Measurements from ENCODE around the gene TRIP11. TPM values are rescaled to one million over a fixed set of nuclear protein-coding genes. Genes with fewer than 3 reads are reported as not detected.

TRIP11 gene
- 12.5 TPM for polyA plus RNA-seq (2013, experiment 1 of 2)
- polyA plus RNA-seq (2013, experiment 2 of 2), result 14.3 TPM

DNA sequence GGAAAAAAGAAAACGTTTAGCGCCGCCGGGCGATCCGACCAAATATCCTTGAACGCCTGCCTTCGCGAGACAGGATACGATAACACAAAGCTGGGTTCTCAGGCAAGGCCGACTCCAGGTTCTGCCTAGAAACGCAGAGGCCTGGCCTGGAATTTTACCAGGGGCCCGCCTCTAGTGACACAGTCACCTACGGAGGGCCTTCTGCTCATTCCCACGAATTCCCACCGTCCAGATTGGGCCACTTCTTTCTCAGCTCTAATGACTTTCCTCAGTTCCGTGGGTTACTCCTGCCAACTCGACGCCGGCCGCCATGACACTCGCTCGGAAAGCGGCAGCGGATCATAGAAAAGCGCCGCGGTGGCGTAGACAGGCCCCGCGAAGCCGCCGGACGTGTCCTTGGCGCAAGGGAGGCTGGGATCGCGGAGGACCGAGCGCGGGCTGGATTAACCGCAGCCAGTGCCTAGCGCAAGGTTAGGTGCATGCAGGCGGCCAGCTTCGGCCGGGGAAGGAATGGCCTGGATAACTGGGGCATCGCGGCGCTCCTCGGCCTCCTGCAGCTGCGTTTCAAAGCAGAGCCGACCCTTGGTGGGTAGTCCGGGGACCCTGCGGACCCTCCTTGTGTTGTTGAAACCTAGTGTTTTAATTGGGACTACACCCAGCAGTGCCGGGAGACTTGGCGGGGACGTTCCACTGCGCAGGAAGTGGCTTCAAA lies at the start of gene TRIP11:
TSS of gene TRIP11 (minus strand) at position 341 of the 712 bp plus-strand sequence. CDS start 374 bp downstream, outside the sequence.
- no peaks in the 10 kb centered on the region for H3K36me3 ChIP-seq (ENCODE audit: control insufficient read depth, insufficient read depth, low read length)
- H2AK5ac ChIP-seq (ENCODE audit: low read length), result peak within 1 kb of the TSS; percentile 73
- H3K79me2 ChIP-seq (ENCODE audit: control insufficient read depth, insufficient read depth, low read length), result peaks cover 31% of the 10 kb centered on the region
- H3K27me3 ChIP-seq (ENCODE audit: insufficient read depth, low read length, poor library complexity), result no peaks in the 10 kb centered on the region
- no peak within 1 kb of the TSS for H2BK120ac ChIP-seq (ENCODE audit: low read depth, low read length)
- peak within 1 kb of the TSS; percentile 94 for H3K9ac ChIP-seq (ENCODE audit: low read length)
- H4K5ac ChIP-seq (ENCODE audit: low read length), result no peak within 1 kb of the TSS
- peak within 1 kb of the TSS; percentile 83 for H3K4ac ChIP-seq (ENCODE audit: low read depth, low read length)
- H3K4me2 ChIP-seq (ENCODE audit: low read length), result peak within 1 kb of the TSS; percentile 94
- H2BK5ac ChIP-seq (ENCODE audit: low read length), result peak within 1 kb of the TSS; percentile 81
- H3K56ac ChIP-seq (ENCODE audit: low read length), result peak within 1 kb of the TSS; percentile 98
- H3K4me1 ChIP-seq (ENCODE audit: control insufficient read depth, low read depth, low read length), result peaks cover 7% of the 10 kb centered on the region
- peak within 1 kb of the TSS; percentile 91 for H3K18ac ChIP-seq (ENCODE audit: low read length)
- no CpG with 5 or more reads among the region's 57 CpGs for WGBS (ENCODE audit: extremely low coverage, insufficient coverage, low lambda C conversion rate)
- H3K23ac ChIP-seq (ENCODE audit: low read length), result peak within 1 kb of the TSS; percentile 68
- peaks cover 14% of the 10 kb centered on the region for H3K79me1 ChIP-seq (ENCODE audit: low read length)
- no peak within 1 kb of the TSS for H2BK15ac ChIP-seq (replicated peaks; ENCODE audit: low read depth)
- peak within 1 kb of the TSS; percentile 97 for H3K4me3 ChIP-seq (ENCODE audit: low read length)
- H4K8ac ChIP-seq (ENCODE audit: low read depth, low read length), result peak within 1 kb of the TSS; percentile 83
- peak; percentile 96 for DNase-seq
- H3K27ac ChIP-seq (ENCODE audit: low read depth, low read length), result peak within 1 kb of the TSS; percentile 97

DNA sequence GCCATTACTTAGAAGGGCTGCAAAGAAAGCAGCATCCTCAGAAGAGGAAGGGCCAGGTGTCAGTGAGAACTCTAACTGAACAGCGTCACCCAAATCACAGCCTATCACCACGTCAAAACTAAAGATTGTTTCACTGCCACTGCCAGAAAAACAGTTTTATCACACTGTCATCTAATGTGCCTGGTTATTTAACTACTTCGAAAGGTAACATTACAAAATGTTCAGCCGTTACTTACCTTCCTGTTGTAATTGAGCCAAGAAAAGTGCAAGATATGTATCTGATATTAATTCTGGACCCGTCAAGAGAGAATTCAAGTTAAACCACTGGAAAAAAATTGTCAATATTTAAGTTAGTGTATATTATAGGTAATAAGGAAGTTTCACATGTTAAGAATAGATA lies 48.6 kb upstream of the TRIP11 start:
- no peaks in the 10 kb centered on the region for H3K4me1 ChIP-seq (ENCODE audit: control insufficient read depth, low read depth, low read length)
- no peak overlapping the region for H3K23ac ChIP-seq (ENCODE audit: low read length)
- no peak overlapping the region for H3K4ac ChIP-seq (ENCODE audit: low read depth, low read length)
- H3K18ac ChIP-seq (ENCODE audit: low read length), result no peak overlapping the region
- no peaks in the 10 kb centered on the region for H3K27me3 ChIP-seq (ENCODE audit: insufficient read depth, low read length, poor library complexity)
- no peak overlapping the region for H3K27ac ChIP-seq (ENCODE audit: low read depth, low read length)
- no peak overlapping the region for H4K5ac ChIP-seq (ENCODE audit: low read length)
- H3K36me3 ChIP-seq (ENCODE audit: control insufficient read depth, insufficient read depth, low read length), result peaks cover 2% of the 10 kb centered on the region
- H3K79me2 ChIP-seq (ENCODE audit: control insufficient read depth, insufficient read depth, low read length), result no peaks in the 10 kb centered on the region
- H2BK5ac ChIP-seq (ENCODE audit: low read length), result no peak overlapping the region
- no peak for DNase-seq
- H3K9ac ChIP-seq (ENCODE audit: low read length), result no peak overlapping the region
- H2AK5ac ChIP-seq (ENCODE audit: low read length), result no peak overlapping the region
- H2BK120ac ChIP-seq (ENCODE audit: low read depth, low read length), result no peak overlapping the region
- WGBS (ENCODE audit: extremely low coverage, insufficient coverage, low lambda C conversion rate), result no CpG with 5 or more reads among the region's 5 CpGs
- H3K4me2 ChIP-seq (ENCODE audit: low read length), result no peak overlapping the region
- no peak overlapping the region for H3K4me3 ChIP-seq (ENCODE audit: low read length)
- H4K8ac ChIP-seq (ENCODE audit: low read depth, low read length), result no peak overlapping the region
- no peak overlapping the region for H2BK15ac ChIP-seq (replicated peaks; ENCODE audit: low read depth)
- no peak overlapping the region for H3K56ac ChIP-seq (ENCODE audit: low read length)
- H3K79me1 ChIP-seq (ENCODE audit: low read length), result no peaks in the 10 kb centered on the region

DNA sequence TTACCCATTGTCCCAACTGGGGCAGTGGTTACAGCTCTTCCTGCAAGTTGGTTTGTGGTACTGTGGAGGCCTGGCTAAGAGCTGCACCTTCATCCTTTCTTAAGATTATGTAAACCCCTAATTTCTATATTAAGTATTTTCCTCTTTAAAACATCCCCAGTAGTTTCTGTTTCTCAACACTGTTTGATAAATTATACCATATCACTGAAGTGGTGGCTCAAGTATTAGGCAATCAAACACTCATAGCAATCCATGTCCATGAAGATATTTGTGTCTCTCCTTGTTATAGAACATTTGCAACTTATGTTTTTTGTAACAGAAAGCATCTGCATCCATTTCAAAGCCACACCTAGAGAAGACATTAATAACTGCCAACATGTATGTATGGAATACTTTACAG lies 34.7 kb upstream of the TRIP11 start:
- Histone ChIP-seq H3K79me2 (ENCODE audit: control insufficient read depth, insufficient read depth, low read length) (no peaks in the 10 kb centered on the region), H3K36me3 (ENCODE audit: control insufficient read depth, insufficient read depth, low read length) (no peaks in the 10 kb centered on the region)
- DNase-seq, result no peak

DNA sequence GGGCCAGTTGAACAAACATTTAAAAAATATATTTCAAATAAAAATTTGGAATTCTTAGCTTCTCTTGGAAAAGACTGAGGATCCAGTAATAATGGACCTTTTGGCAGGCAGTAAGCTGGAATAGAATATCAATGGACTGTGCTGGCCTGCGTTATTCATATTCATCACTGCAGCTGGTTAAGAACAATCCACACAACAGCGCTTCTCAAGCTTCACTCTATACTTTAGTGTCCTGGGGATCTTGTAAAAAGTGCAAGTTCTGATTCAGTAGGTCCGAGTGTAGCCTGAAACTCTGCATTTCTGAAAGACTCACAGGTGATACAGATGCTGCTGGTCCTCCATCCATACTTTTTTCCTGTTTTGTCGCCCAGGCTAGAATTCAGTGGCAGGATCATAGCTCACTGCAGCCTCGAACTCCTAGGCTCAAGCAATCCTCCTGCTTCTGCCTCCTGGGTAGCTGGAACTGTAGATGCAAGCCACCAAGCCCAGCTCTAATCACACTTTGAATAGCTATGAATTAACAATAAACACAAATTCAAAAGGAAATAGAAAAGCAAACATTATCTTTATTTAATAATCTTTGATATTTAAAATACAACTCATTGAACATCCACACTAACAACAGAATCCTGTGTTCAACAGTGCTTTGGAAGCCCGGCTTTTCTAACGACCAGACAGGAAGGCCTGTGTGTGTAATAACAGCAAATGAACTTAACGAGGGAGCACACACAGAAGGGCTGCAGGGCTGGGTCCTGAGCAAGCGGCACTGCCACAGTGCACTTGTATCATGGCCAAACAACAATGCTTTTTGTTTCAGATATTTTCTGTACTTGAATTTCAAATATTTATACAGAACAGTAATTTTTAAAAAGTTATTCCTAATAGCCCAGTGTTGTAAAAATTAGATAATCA lies 18.4 kb upstream of the TRIP11 start:
- Histone ChIP-seq H3K79me1 (ENCODE audit: low read length) (no peaks in the 10 kb centered on the region), H3K4me3 (ENCODE audit: low read length) (no peak overlapping the region), H4K5ac (ENCODE audit: low read length) (no peak overlapping the region), H3K36me3 (ENCODE audit: control insufficient read depth, insufficient read depth, low read length) (no peaks in the 10 kb centered on the region), H3K4me2 (ENCODE audit: low read length) (no peak overlapping the region), H3K27me3 (ENCODE audit: insufficient read depth, low read length, poor library complexity) (no peaks in the 10 kb centered on the region), H3K79me2 (ENCODE audit: control insufficient read depth, insufficient read depth, low read length) (no peaks in the 10 kb centered on the region), H2BK120ac (ENCODE audit: low read depth, low read length) (no peak overlapping the region), H2BK5ac (ENCODE audit: low read length) (no peak overlapping the region), H3K56ac (ENCODE audit: low read length) (no peak overlapping the region), H3K4me1 (ENCODE audit: control insufficient read depth, low read depth, low read length) (no peaks in the 10 kb centered on the region), H3K27ac (ENCODE audit: low read depth, low read length) (no peak overlapping the region), H2BK15ac (replicated peaks; ENCODE audit: low read depth) (no peak overlapping the region), H4K8ac (ENCODE audit: low read depth, low read length) (no peak overlapping the region), H2AK5ac (ENCODE audit: low read length) (no peak overlapping the region), H3K18ac (ENCODE audit: low read length) (no peak overlapping the region), H3K23ac (ENCODE audit: low read length) (no peak overlapping the region), H3K4ac (ENCODE audit: low read depth, low read length) (no peak overlapping the region), H3K9ac (ENCODE audit: low read length) (no peak overlapping the region)
- DNase-seq, result no peak
- no CpG with 5 or more reads among the region's 9 CpGs for WGBS (ENCODE audit: extremely low coverage, insufficient coverage, low lambda C conversion rate)

More for the DNA sequence above, 34.7 kb upstream of the TRIP11 start:
- no peak overlapping the region for H3K4ac ChIP-seq (ENCODE audit: low read depth, low read length)
- no peaks in the 10 kb centered on the region for H3K79me1 ChIP-seq (ENCODE audit: low read length)
- no peak overlapping the region for H3K56ac ChIP-seq (ENCODE audit: low read length)
- H3K4me2 ChIP-seq (ENCODE audit: low read length), result no peak overlapping the region
- H4K5ac ChIP-seq (ENCODE audit: low read length), result no peak overlapping the region
- H3K4me1 ChIP-seq (ENCODE audit: control insufficient read depth, low read depth, low read length), result no peaks in the 10 kb centered on the region
- H3K9ac ChIP-seq (ENCODE audit: low read length), result no peak overlapping the region
- H3K23ac ChIP-seq (ENCODE audit: low read length), result no peak overlapping the region
- H3K27me3 ChIP-seq (ENCODE audit: insufficient read depth, low read length, poor library complexity), result no peaks in the 10 kb centered on the region
- H4K8ac ChIP-seq (ENCODE audit: low read depth, low read length), result no peak overlapping the region
- no peak overlapping the region for H2AK5ac ChIP-seq (ENCODE audit: low read length)
- no peak overlapping the region for H3K18ac ChIP-seq (ENCODE audit: low read length)
- no peak overlapping the region for H2BK15ac ChIP-seq (replicated peaks; ENCODE audit: low read depth)
- no peak overlapping the region for H3K27ac ChIP-seq (ENCODE audit: low read depth, low read length)
- no peak overlapping the region for H3K4me3 ChIP-seq (ENCODE audit: low read length)
- no peak overlapping the region for H2BK5ac ChIP-seq (ENCODE audit: low read length)
- H2BK120ac ChIP-seq (ENCODE audit: low read depth, low read length), result no peak overlapping the region

DNA sequence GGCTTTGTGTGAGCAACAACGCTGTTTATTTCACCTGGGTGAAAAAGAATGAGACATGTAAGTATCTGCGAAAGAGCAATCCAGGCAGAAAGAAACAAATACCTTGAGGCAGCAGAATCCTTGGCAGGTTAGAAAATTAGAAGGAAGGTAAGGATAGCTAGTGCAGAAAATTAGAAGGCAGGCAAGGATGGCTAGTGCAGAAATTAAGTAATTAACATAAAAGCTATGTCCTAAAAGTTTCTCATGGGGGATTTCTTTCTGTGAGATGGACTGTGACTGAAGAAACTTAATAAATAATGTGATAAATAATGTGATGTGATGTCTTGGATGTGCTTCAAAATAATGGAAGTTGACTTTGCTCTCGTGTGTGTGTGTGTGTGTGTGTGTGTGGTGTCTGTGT lies 9.9 kb upstream of the TRIP11 start:
- Histone ChIP-seq H2AK5ac (ENCODE audit: low read length) (no peak overlapping the region), H3K23ac (ENCODE audit: low read length) (no peak overlapping the region), H2BK5ac (ENCODE audit: low read length) (no peak overlapping the region), H3K4me3 (ENCODE audit: low read length) (no peak overlapping the region), H3K4me2 (ENCODE audit: low read length) (no peak overlapping the region), H3K4me1 (ENCODE audit: control insufficient read depth, low read depth, low read length) (no peaks in the 10 kb centered on the region), H4K8ac (ENCODE audit: low read depth, low read length) (no peak overlapping the region), H3K9ac (ENCODE audit: low read length) (no peak overlapping the region), H3K56ac (ENCODE audit: low read length) (no peak overlapping the region), H3K18ac (ENCODE audit: low read length) (no peak overlapping the region), H3K79me1 (ENCODE audit: low read length) (no peaks in the 10 kb centered on the region), H3K79me2 (ENCODE audit: control insufficient read depth, insufficient read depth, low read length) (no peaks in the 10 kb centered on the region), H2BK120ac (ENCODE audit: low read depth, low read length) (no peak overlapping the region), H2BK15ac (replicated peaks; ENCODE audit: low read depth) (no peak overlapping the region), H3K4ac (ENCODE audit: low read depth, low read length) (no peak overlapping the region), H3K27ac (ENCODE audit: low read depth, low read length) (no peak overlapping the region), H3K36me3 (ENCODE audit: control insufficient read depth, insufficient read depth, low read length) (no peaks in the 10 kb centered on the region), H3K27me3 (ENCODE audit: insufficient read depth, low read length, poor library complexity) (no peaks in the 10 kb centered on the region), H4K5ac (ENCODE audit: low read length) (no peak overlapping the region)
- no peak for DNase-seq
- WGBS (ENCODE audit: extremely low coverage, insufficient coverage, low lambda C conversion rate), result no CpG with 5 or more reads among the region's 3 CpGs

Data from mesendoderm (in vitro differentiated cells).